GM19452 (cell line): ENCODE measurements around the gene NEK1.
"Not testable (repeated sequence)": the region's sequence is repeated elsewhere in the genome, so short reads cannot be mapped to it uniquely, and the experiment has no call there.

Experiments
- ATAC-seq: cut with Tn5 transposase; IDR thresholded peaks from one replicate; pipeline ENCODE4 v1.9.1; 2021; ENCODE audit not compliant: unreplicated experiment

NEK1 gene

DNA sequence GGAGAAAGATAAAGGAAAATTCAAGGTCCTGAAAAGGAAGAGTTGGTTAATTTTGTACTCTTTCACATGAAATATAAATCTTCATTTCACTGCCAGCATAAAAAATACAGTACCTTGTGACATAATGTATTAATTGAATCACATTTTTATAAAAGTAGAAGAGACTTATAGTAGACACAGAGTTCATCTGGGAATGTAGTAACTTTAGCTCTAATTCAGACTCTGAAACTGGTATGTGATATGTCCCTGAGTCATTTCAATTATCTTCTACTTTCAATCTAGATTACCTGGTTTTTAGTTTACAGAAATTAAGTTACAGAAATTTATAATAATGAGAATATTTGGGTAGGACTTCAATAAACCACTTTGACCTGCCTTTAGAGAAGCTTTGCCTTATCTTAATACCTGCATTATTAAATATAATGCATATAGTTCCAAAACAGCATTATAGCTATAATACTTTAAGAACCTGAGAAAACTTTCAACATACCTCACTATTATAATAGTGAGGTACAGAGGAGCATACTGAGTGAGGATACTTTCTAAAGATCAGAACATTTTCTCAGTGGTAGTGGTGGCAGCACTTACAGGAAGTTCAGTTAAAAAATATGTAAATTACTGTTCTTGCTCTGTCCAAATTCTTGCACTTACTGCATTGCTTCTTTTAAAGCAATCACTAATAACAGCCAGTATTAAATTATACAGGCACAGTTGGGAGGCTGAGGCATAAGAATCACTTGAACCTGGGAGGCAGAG, 11.2 kb downstream of the NEK1 start:
- no peak for ATAC-seq

DNA sequence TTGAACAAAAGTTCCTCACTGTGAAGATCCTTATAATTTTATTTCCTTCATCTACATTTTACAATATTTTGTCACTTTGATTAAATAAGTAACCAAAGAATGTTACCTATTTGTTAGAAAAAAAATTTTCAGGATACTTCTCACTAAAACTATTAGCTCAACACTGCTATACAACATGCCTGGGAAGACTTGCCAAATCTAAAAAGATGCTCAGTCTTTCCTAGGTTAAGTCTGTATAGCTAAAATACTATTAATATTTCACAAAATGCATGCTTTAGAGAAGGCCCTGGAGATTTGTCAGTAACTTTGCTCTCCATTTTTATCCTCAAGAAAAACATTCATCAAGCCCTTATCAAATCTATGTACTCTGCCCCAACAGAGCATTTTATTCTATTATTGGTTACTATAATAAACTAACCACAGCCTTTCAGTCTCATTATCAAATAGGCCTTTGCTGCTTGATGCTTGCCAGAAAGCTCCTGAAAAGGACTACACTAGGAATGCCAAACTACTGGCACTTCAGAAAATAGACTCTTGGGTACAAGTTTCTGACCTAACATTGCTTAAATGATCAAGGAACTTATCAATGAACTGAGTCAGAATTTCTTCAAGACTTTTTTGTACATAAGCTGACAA, 17.7 kb downstream of the NEK1 start:
- ATAC-seq: no peak

DNA sequence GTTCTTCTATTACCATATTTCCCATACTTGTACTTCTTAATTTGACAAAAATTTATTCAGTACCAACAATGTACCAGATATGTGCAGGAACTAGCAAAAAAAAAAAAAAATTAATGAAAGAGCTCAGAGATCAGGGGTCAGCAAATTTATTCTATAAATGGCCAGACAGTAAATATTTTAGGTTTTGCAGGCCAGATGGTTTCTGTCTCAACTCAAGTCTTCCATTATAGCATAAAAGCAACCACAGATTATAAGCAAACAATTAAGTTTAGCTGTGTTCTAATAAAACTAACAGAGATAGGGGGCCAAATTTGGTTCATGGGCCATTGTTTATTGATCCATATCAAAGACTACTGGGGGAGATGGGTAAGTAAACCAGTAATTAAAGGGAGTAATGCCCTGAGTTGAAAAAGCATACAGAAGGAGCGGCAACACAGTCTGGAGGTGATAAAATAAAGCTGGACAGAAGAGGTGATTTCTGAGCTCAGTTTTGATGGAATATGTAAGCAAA, 19.3 kb downstream of the NEK1 start:
- no peak for ATAC-seq

DNA sequence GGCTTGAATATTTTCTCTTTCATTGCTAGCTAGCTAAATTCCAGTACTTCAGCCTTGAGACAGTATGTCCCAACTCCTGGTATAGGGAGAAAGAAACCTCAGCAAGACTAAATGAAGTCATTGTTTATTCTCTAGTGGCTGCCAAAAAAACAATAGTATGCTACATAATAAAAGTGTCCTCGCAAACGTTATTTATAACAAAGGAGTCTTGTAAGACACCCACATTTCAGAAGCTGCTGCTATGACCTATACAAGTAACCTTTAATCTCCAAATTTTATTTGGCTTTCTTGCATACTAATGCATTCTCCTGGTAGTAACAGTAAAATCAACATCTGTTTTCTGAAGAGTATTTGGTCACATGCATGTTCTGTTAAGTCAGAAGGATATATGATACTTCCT, 28.8 kb downstream of the NEK1 start:
- no peak for ATAC-seq

DNA sequence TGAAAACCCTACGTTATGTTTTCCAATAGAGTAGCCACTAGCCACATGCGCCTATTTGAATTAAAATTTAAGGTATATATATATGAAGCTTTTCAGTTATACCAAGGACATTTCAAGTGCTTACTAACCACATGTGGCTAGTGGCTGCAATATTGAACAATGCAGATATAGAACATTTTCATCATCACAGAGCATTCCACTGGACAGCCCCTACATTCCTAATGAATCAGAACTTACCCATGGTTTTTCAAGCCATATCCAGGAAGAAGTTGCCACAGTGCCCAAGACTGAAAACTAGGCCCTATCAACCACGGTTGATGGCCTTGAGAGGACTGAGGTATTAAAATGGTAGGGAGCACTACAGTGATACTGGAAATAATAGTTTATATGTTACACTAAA, 29.7 kb downstream of the NEK1 start:
- no peak for ATAC-seq

DNA sequence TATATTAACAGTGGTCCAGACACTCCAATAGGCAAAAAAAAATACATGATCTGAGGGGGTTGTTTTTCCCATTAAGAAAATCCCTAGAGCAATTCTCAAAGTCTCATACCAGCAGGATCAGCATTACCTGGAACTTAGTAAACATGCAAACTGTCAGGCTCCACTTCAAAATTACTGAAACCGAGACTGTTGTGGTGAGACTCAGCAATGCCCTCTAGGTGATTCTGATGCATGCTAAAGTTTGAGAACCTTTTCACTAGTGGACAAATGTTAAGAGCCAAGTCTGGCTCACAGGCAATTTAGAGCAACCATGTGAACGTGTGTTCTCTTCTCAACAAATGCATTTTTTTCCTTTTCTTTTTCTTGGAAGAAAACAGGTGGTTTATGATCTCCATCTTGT, 30.2 kb downstream of the NEK1 start:
- peak; percentile 88 for ATAC-seq

DNA sequence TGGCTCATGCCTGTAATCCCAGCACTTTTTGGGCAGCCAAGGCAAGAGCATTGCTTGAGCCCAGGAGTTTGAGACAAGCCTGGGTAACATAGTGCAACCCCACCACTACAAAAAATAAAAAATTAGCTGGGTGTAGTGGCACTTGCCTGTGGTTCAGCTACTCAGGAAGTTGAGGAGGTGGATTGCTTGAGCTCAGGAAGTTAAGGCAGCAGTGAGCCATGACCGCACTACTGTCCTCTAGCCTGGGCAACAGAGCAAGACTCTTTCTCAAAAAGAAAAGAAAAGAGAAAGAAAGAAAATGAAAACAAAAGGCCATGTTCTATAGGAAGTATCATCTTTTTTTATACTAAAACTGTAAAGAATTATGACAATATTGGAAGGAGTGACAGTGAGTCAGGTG, 38.5 kb downstream of the NEK1 start:
- no peak for ATAC-seq

DNA sequence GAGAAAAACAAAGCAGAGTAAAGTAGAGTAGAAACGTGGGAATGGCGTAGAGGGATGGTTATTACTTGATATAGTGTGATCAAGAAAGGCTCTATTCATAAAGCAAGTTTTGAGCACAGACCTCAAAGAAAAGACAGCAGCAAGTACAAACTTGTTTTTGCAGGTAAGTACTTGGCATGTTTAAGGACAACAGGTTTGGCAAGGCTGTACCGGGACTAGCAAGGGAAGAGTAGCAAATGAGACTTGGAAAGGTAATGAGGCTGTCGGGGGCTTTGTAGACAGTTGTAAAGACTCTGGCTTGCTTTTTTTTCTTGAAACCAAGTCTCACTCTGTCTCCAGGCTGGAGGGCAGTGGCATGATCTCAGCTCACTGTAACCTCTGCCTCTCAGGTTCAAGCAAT, 40.9 kb downstream of the NEK1 start:
- ATAC-seq: no peak

DNA sequence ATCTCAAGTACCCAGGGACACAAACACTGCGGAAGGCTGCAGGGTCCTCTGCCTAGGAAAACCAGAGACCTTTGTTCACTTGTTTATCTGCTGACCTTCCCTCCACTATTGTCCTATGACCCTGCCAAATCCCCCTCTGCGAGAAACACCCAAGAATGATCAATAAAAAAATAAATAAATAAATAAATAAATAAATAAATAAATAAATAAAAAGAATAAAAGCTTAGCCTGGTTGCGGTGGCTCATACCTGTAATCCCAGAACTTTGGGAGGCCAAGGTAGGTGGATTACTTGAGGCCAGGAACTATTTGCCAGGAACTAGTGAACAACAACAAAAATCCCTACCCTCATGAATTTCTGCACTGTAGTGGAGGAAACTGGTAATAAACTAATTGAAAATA, 41.4 kb downstream of the NEK1 start:
- not testable (repeated sequence) for ATAC-seq

DNA sequence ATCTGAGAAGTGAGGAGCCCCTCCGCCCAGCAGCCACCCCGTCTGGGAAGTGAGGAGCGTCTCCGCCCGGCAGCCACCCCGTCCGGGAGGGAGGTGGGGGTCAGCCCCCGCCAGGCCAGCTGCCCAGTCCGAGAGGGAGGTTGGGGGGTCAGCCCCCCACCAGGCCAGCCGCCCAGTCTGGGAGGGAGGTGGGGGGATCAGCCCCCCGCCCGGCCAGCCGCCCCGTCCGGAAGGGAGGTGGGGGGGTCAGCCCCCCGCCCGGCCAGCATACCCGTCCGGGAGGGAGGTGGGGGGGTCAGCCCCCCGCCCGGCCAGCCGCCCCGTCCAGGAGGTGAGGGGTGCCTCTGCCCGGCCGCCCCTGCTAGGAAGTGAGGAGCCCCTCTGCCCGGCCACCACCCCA, 42.1 kb downstream of the NEK1 start:
- ATAC-seq: not testable (repeated sequence)

DNA sequence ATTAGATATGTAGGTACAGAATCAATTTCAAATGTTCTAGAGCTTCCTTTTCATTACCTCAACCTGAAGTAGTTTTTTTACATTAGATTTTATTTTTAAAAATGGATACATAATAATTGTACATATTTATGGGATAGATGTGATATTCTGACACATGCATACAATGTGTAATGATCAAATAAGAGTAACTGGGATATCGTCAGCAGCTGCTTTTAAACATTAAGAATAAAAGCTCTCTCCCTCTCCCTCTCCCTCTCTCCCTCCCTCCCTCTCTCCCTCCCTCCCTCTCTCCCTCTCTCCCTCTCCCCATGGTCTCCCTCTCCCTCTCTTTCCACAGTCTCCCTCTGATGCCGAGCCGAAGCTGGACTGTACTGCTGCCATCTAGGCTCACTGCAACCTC, 43.2 kb downstream of the NEK1 start:
- not testable (repeated sequence) for ATAC-seq

DNA sequence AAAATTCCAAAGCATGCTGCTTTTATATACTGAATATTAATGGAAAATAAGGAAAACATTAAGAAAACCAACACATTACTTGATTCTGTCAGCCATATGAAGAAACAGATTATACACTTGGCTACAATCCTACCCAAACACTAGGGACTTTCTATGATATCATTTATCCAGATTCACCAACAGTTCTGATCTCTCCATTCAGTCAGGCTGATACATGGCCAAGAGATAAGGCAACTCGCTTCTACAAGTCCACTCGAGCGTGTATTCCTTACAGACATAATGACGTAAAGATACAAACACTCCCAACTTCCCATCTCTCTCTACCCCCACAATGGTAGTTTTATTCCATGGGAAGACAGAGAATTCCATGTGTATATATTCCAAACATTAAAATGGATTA, 44.5 kb downstream of the NEK1 start:
- no peak for ATAC-seq

DNA sequence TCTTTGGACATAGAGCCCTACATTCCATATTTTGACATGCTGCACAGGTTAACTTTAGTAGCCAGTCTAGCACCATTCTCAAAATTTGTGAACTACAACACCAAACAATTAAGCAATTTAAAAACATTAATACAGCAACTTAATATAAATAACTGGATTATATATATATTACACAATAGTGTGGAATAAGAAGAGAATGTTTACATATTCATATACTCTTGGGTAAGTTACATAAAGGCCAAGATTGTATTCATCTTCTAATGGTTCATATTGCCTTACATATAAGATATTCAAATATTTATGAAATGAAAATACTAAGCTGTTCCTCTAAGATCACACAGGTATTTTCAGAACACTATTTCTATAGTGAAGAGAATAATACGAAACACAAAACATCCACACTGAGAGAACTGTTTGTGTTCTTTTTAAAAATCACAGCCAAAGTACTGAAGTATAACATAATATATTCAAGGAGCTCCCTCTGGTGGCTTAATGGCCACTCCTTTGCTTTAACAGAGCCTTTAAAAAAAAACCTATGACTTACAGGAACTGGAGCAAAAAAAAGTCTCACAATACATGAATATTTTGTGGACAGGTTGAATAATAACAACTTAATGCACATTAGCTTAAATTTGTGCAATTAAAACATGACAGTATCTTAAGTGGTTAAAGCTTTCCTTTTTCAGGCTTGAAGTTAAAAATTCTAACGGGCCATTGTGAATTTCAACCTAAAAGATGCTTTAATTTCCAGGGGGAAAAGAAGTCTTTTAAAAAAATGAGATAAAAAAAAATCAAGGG, 46.2 kb downstream of the NEK1 start:
- ATAC-seq: no peak

DNA sequence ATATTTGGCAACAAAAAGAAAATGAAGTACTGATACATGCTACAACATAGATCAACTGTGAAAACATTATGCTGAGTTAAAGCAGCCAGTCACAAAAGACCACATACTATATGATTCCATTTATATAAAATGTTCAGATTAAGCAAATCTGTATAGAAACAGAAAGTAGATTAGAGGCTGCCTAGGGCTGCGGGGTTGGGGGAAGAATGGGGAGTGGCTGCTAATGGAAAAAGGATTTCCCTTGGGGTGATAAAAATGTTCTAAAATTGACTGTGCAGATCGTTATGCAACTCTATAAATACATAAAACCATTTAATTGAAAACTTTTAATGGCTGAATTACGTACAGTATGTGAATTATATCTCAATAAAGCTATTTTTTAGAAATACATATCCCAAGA, 46.8 kb downstream of the NEK1 start:
- no peak for ATAC-seq

DNA sequence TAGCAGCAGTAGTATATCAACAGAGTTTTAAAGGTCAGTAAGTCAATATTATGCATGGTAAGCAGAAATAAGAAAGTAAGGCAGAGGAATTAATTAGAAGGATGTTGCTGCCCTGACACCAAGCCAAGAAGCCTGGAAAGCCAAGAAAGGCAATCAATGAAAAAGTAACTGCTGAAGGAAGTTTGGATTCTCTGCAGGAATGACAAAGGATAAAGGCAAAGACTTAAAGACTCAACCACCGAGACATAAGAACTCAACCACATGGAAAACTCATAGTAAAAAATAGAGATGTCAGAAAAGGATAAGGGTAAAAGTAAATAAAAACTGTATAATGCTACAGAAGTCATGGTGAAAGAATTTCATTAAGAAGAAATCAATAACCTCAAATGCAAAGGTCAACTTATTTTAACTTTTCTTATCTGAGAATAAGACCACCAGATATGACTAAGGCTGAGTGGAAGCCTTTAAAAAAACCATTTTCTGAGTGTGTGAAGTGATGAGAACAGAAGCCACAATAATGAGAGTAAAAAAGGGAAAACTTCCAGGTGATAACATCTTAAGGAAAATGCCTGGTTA, 55.2 kb downstream of the NEK1 start:
- ATAC-seq: no peak

DNA sequence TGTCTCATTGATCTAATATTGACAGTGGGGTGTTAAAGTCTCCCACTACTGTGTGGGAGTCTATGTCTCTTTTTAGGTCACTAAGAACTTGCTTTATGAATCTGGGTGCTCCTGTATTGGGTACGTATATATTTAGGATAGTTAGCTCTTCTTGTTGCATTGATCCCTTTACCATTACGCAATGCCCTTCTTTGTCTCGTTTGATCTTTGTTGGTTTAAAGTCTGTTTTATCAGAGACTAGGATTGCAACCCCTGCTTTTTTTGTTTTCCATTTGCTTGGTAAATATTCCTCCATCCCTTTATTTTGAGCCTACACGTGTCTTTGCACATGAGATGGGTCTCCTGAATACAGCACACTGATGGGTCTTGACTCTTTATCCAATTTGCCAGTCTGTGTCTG, 65.8 kb downstream of the NEK1 start:
- not testable (repeated sequence) for ATAC-seq

DNA sequence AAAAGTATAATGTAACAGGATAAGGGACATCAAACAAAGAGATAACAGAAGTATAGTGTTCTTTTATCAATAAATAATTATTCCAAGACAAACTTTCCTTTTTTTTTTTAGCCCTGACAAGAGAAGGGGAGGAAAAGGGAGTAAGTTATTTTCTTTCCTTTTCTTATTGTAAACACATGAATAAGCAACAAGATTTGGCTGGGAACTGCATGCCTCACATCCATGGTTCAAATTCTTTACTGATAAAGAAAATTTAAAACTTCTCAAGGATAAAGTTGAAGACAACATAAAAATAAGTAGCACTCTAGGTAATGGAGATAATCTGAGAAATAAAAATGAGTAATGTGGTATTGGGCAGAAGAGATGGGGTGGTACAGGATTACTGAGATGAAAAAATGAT, 71.6 kb downstream of the NEK1 start:
- ATAC-seq: no peak

DNA sequence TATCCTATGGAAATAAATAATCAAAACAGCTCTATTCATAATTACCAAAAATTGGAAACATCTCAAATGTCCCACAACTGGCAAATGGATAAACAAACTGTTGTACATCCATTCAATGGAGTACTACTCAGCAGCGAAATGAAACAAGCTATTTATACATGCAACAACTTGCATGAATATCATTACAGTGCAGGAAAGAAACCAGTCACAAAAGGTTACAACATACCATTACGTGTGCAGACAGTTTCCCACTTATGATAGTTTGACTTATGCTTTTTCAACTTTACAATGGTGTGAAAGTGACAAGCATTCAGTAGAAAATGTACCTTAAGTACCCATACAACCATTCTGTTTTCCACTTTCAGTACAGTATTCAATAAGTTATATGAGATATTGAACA, 82.3 kb downstream of the NEK1 start:
- ATAC-seq: no peak

DNA sequence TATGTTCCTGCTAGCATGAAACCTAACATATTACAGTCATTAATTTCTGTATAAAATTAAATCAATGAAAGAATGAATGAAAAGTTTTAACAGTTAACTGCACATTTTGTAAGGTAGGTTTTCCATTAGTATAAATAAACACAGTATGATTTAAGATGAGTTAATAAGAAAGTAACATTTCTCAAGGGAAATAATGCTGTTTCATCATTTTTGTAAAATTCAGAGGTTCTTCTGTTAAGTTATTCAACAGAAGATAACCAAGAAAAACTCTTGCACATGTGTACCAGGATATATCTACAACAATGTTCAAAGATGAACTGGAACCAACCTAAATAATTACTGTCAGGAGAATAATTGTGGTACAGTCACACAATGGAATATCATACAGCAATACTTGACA, 88.6 kb downstream of the NEK1 start:
- no peak for ATAC-seq

DNA sequence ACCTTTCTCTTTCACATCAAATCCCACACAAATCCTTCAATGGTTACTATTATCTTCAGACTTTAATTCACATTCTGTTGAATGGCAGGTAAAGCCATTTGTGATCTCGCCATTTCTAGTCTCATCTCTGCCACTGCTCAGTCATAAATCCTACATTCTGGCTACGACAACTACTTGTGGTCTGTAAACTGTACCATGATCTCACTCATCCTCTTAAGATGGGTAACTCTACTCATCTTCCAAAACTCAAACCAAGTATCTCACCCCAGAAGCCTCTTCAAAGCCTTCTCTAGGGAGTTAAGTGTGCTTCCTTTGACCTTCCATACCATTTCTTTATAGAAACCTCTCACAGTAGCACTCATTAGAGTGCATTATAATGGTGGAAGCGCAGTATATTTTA, 101.8 kb downstream of the NEK1 start:
- no peak for ATAC-seq

DNA sequence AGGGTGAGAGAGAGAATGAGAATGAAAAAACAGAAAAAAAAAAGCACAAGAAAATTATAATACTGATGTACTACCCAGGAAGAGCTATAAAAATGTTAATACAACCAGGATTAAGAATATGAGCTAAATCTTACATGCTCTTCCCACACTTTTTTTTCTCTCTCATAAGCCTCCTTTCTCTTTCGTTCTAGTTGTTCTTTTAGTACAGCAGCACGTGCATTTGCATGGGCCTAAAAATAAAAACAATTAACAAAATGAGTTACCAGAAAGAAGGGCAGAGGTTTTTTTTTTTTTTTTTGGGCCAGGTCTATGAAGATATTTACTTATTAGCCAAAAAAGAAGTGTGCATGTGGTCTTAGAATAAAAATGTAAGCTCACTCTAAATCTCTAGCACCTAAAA, 105.5 kb downstream of the NEK1 start:
- no peak for ATAC-seq

DNA sequence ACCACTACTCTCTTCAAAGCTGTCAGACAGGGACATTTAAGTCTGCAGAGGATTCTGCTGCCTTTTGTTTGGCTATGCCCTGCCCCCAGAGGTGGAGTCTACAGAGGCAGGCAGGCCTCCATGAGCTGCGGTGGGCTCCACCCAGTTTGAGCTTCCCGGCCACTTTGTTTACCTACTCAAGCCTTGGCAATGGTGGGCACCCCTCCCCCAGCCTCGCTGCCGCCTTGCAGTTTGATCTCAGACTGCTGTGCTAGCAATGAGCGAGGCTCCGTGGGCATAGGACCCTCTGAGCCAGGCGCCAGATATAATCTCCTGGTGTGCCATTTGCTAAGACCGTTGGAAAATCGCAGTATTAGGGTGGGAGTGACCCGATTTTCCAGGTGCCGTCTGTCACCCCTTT, 112.5 kb downstream of the NEK1 start:
- ATAC-seq: not testable (repeated sequence)
